ENCODE data around the gene RAB42.

DNA sequence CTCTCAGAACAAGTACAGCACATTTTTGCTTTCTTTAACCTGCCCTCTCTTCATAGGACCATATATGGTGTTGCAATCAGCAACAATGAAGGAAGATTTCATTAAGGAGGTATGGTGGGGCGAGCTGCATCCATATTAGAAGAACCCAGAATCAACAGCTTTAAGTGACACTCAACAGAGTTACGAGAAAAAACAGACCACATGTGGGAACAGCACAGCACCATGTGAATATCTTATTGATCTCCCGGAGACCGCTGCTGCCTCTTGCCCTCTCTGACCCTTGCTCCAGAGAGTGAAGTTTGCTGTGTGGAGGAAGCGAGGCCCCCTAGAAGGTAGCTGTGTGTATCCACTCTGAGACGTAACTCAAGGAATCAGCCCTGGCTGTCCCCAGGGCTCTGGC, 12.9 kb downstream of the RAB42 start:
- TF ChIP-seq CTCF (IDR thresholded peaks at IDR 0.05) (no peak), POLR2A (IDR thresholded peaks at IDR 0.05) (no peak)
